SK-N-SH treated with all-trans-retinoic acid at 6 μM for 48 hours (cell line): ENCODE measurements around the gene MYH11.

ENCODE experiments used
- ARNTL ChIP-seq: fragments of 450-650 bp; formaldehyde crosslinking; IDR thresholded peaks from 2 replicates; pipeline ENCODE4 v1.5.0; 2020; ENCODE audit warnings: low read depth, mild to moderate bottlenecking, moderate library complexity, borderline replicate concordance
- GLIS3 ChIP-seq: fragments of 250-450 bp; sonication (Bioruptor Pico); IDR thresholded peaks from 2 replicates; pipeline ENCODE4 v1.5.0; 2020; ENCODE audit warnings: mild to moderate bottlenecking, moderate library complexity
- PATZ1 ChIP-seq: fragments of 250-450 bp; sonication (Bioruptor Pico); IDR thresholded peaks from 2 replicates; pipeline ENCODE4 v1.8.0; 2020; ENCODE audit warnings: mild to moderate bottlenecking, moderate library complexity, borderline replicate concordance
- POU6F1 ChIP-seq: fragments of 250-450 bp; sonication (Bioruptor Pico); IDR thresholded peaks from 2 replicates; pipeline ENCODE4 v1.8.0; 2021; ENCODE audit warnings: low read depth, mild to moderate bottlenecking, moderate library complexity, borderline replicate concordance
- RARB ChIP-seq: fragments of 250-450 bp; sonication (Bioruptor Pico); IDR thresholded peaks from 2 replicates; pipeline ENCODE4 v1.8.0; 2021; ENCODE audit warnings: mild to moderate bottlenecking, moderate library complexity
- SNAI2 ChIP-seq: fragments of 250-450 bp; sonication (Bioruptor Pico); IDR thresholded peaks from 2 replicates; pipeline ENCODE4 v1.5.0; 2020; ENCODE audit warnings: mild to moderate bottlenecking, moderate library complexity
- TOX ChIP-seq: fragments of 250-450 bp; sonication (Bioruptor Pico); IDR thresholded peaks from 2 replicates; pipeline ENCODE4 v1.8.0; 2021; ENCODE audit warnings: mild to moderate bottlenecking, moderate library complexity, borderline replicate concordance
- ZFP3 ChIP-seq: fragments of 250-450 bp; sonication (Bioruptor Pico); IDR thresholded peaks from 2 replicates; pipeline ENCODE4 v1.5.0; 2020; ENCODE audit warnings: mild to moderate bottlenecking, moderate library complexity
- ZFP30 ChIP-seq: fragments of 450-650 bp; formaldehyde crosslinking; IDR thresholded peaks from 2 replicates; pipeline ENCODE4 v1.5.0; 2022; ENCODE audit warnings: mild to moderate bottlenecking, moderate library complexity
- ZNF565 ChIP-seq: fragments of 450-650 bp; formaldehyde crosslinking; conservative IDR thresholded peaks from 2 replicates; pipeline ENCODE4 v1.5.0; 2020; ENCODE audit warnings: low read depth, mild to moderate bottlenecking, moderate library complexity
- ZNF70 ChIP-seq: fragments of 450-650 bp; formaldehyde crosslinking; IDR thresholded peaks from 2 replicates; pipeline ENCODE4 v1.5.0; 2020; ENCODE audit warnings: mild to moderate bottlenecking, moderate library complexity
- ZNF8 ChIP-seq: fragments of 450-650 bp; formaldehyde crosslinking; IDR thresholded peaks from 2 replicates; pipeline ENCODE4 v1.5.0; 2020; ENCODE audit warnings: mild to moderate bottlenecking, moderate library complexity
- TF ChIP-seq, protein P1 (sequence below): fragments of 250-450 bp; sonication (Bioruptor Pico); IDR thresholded peaks from 2 replicates; pipeline ENCODE4 v1.5.1; 2021; ENCODE audit warnings: mild to moderate bottlenecking, moderate library complexity
- TF ChIP-seq, protein P2 (sequence below): fragments of 250-450 bp; sonication (Bioruptor Pico); IDR thresholded peaks from 2 replicates; pipeline ENCODE4 v1.5.1; 2020; ENCODE audit warnings: low read depth, mild to moderate bottlenecking, moderate library complexity

GRCh38 chr16:15882563-15882962, 25.7 kb upstream of the MYH11 start:
- TF ChIP-seq ZNF70 (CRISPR knock-in tag) (no peak), GLIS3 (CRISPR knock-in tag) (no peak), SNAI2 (CRISPR knock-in tag) (no peak), TOX (CRISPR knock-in tag) (no peak), ZFP30 (CRISPR knock-in tag) (no peak), PATZ1 (CRISPR knock-in tag) (no peak), RARB (CRISPR knock-in tag) (no peak), ZNF8 (CRISPR knock-in tag) (no peak), ZFP3 (CRISPR knock-in tag) (no peak), ARNTL (CRISPR knock-in tag) (no peak), POU6F1 (CRISPR knock-in tag) (no peak), ZNF565 (no peak)
- TF ChIP-seq, protein P1, sequence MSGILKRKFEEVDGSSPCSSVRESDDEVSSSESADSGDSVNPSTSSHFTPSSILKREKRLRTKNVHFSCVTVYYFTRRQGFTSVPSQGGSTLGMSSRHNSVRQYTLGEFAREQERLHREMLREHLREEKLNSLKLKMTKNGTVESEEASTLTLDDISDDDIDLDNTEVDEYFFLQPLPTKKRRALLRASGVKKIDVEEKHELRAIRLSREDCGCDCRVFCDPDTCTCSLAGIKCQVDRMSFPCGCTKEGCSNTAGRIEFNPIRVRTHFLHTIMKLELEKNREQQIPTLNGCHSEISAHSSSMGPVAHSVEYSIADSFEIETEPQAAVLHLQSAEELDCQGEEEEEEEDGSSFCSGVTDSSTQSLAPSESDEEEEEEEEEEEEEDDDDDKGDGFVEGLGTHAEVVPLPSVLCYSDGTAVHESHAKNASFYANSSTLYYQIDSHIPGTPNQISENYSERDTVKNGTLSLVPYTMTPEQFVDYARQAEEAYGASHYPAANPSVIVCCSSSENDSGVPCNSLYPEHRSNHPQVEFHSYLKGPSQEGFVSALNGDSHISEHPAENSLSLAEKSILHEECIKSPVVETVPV (CRISPR knock-in tag) = no peak
- TF ChIP-seq, protein P2, sequence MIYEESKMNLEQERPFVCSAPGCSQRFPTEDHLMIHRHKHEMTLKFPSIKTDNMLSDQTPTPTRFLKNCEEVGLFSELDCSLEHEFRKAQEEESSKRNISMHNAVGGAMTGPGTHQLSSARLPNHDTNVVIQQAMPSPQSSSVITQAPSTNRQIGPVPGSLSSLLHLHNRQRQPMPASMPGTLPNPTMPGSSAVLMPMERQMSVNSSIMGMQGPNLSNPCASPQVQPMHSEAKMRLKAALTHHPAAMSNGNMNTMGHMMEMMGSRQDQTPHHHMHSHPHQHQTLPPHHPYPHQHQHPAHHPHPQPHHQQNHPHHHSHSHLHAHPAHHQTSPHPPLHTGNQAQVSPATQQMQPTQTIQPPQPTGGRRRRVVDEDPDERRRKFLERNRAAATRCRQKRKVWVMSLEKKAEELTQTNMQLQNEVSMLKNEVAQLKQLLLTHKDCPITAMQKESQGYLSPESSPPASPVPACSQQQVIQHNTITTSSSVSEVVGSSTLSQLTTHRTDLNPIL (CRISPR knock-in tag) = no peak
